OCI-LY7 (cell line): ENCODE measurements around the gene CTSA. TPM values are rescaled to one million over a fixed set of nuclear protein-coding genes. Genes with fewer than 3 reads are reported as not detected.
A peak's percentile ranks its signal among the peaks of the same experiment; 100 is the strongest.
"Not testable (repeated sequence)": the region's sequence is repeated elsewhere in the genome, so short reads cannot be mapped to it uniquely, and the experiment has no call there.

Experiments
- BruUV-seq: library from RNA; stranded (reverse); fragments of 400-500 nt; replicated peaks from 2 replicates; lab custom pipeline; 2021; lab: Mats Ljungman, UMichigan
- CTCF ChIA-PET: fragments of 300-600 bp; sonication (Branson Sonifier 250); formaldehyde crosslinking; loops from one replicate; lab custom pipeline; 2022; ENCODE audit warnings: antibody characterized with exemption; ENCODE audit not compliant: unreplicated experiment; lab: Charles Lee
- POLR2A ChIA-PET: fragments of 300-600 bp; sonication (Branson Sonifier 250); formaldehyde crosslinking; loops from one replicate; lab custom pipeline; 2022; ENCODE audit warnings: antibody characterized with exemption; lab: Charles Lee
- DNase-seq: peaks from one replicate; pipeline ENCODE4 v3.0.0-alpha.2; 2015; ENCODE audit warnings: low spot score
- H2AFZ ChIP-seq: fragments of 200-600 bp; sonication (generic), shearing (Covaris generic); 2 replicates; pipeline ENCODE4 v1.6.1; 2014; ENCODE audit warnings: mild to moderate bottlenecking, antibody characterized with exemption, low read length, moderate library complexity
- H3K27ac ChIP-seq: fragments of 200-600 bp; sonication (generic); 2 replicates; pipeline ENCODE4 v1.5.1; 2014; ENCODE audit warnings: mixed run types, low read depth, mild to moderate bottlenecking, moderate library complexity, low read length, inconsistent platforms; ENCODE audit not compliant: poor library complexity, severe bottlenecking
- H3K36me3 ChIP-seq: fragments of 200-600 bp; sonication (generic); 2 replicates; pipeline ENCODE4 v1.6.1; 2014; ENCODE audit warnings: mild to moderate bottlenecking, antibody characterized with exemption, low read length, moderate library complexity, mixed read lengths; ENCODE audit not compliant: insufficient read depth
- H3K4me1 ChIP-seq: fragments of 200-600 bp; sonication (generic); 2 replicates; pipeline ENCODE4 v1.5.1; 2014; ENCODE audit warnings: mild to moderate bottlenecking, low read length; ENCODE audit not compliant: insufficient read depth, poor library complexity, severe bottlenecking
- H3K4me2 ChIP-seq: fragments of 200-600 bp; sonication (generic); 2 replicates; pipeline ENCODE4 v1.6.1; 2014; ENCODE audit warnings: mild to moderate bottlenecking, low read length
- H3K4me3 ChIP-seq: fragments of 200-600 bp; sonication (generic); 2 replicates; pipeline ENCODE4 v1.5.1; 2014; ENCODE audit warnings: mild to moderate bottlenecking, low read depth, low read length; ENCODE audit not compliant: poor library complexity, severe bottlenecking
- H3K79me2 ChIP-seq: fragments of 200-600 bp; sonication (generic); 2 replicates; pipeline ENCODE4 v1.6.1; 2016; ENCODE audit warnings: low read depth, mild to moderate bottlenecking, low read length, moderate library complexity, mixed read lengths; ENCODE audit not compliant: insufficient read depth
- H3K9me2 ChIP-seq: fragments of 200-600 bp; sonication (generic); 2 replicates; pipeline ENCODE4 v1.6.1; 2016; ENCODE audit warnings: mild to moderate bottlenecking, low read length, mixed read lengths; ENCODE audit not compliant: insufficient read depth
- H3K9me3 ChIP-seq: fragments of 200-600 bp; sonication (generic); 2 replicates; pipeline ENCODE4 v1.6.1; 2014; ENCODE audit warnings: mild to moderate bottlenecking, mixed run types, low read length, mixed read lengths
- H4K20me1 ChIP-seq: fragments of 200-600 bp; sonication (generic); 2 replicates; pipeline ENCODE4 v1.6.1; 2014; ENCODE audit warnings: mild to moderate bottlenecking, antibody characterized with exemption, low read length, moderate library complexity, mixed read lengths; ENCODE audit not compliant: insufficient read depth
- CTCF ChIP-seq: fragments of 200-600 bp; sonication (generic); conservative IDR thresholded peaks from 2 replicates; pipeline ENCODE4 v1.5.1; 2014; ENCODE audit warnings: mild to moderate bottlenecking, antibody characterized with exemption, low read length, moderate library complexity, mixed read lengths
- EZH2phosphoT487 ChIP-seq: fragments of 200-600 bp; sonication (generic); IDR thresholded peaks from 2 replicates; pipeline ENCODE4 v1.6.1; 2018; ENCODE audit warnings: low read depth, borderline replicate concordance, mild to moderate bottlenecking, mixed run types, antibody characterized with exemption, low read length, moderate library complexity, mixed read lengths
- intact Hi-C: fragments of 100-400 bp; cut with micrococcal nuclease; formaldehyde crosslinking; loops from one replicate; pipeline ENCODE4 v1.10.0; 2022; ENCODE audit not compliant: unreplicated experiment
- total RNA-seq, 2 experiments: library from RNA; depleted of rRNA in 1 of 2; stranded (reverse); fragments of >200 nt in 1 of 2; shearing (Covaris generic) in 1 of 2; gene quantifications; 2 replicates each; pipeline ENCODE4 v1.2.3, GENCODE V29; 2014 to 2022

The CTSA gene
- total RNA-seq, 2 experiments from 2014 or later = 27.1 to 36.4 TPM

GRCh38 chr20:45927071-45927878 lies 36.1 kb downstream of the CTSA start:
- H3K79me2 ChIP-seq = no peaks in the 10 kb centered on the region
- ChIA-PET CTCF (no interaction called here), POLR2A (interaction anchor here (0.9 to 1.4 kb wide), 2 partner anchors 9 to 26 kb away, joined by 3 to 5 read pairs; no protein-coding TSS in a partner anchor)
- no peaks in the 10 kb centered on the region for H3K4me1 ChIP-seq
- no peak for DNase-seq
- no peaks in the 10 kb centered on the region for H3K36me3 ChIP-seq
- H3K4me3 ChIP-seq = no peak overlapping the region
- no peak for TF ChIP-seq EZH2phosphoT487
- no peak for TF ChIP-seq CTCF
- intact Hi-C loops = no loop called here
- BruUV-seq = no TSS peak
- no peaks in the 10 kb centered on the region for H4K20me1 ChIP-seq
- no peak overlapping the region for H3K4me2 ChIP-seq
- no peaks in the 10 kb centered on the region for H3K9me3 ChIP-seq
- H3K9me2 ChIP-seq = no peaks in the 10 kb centered on the region
- no peak overlapping the region for H2AFZ ChIP-seq
- no peak overlapping the region for H3K27ac ChIP-seq

- H3K4me2 ChIP-seq, POLR2A ChIA-PET, BruUV-seq, intact Hi-C loops, H3K4me1 ChIP-seq, H3K27ac ChIP-seq, H4K20me1 ChIP-seq, DNase-seq, H3K9me3 ChIP-seq, H2AFZ ChIP-seq, H3K36me3 ChIP-seq, H3K4me3 ChIP-seq, H3K9me2 ChIP-seq: not testable (repeated sequence)
- peaks cover 16% of the 10 kb centered on the region for H3K79me2 ChIP-seq
- CTCF ChIA-PET = interaction anchor here (0.6 kb wide), 2 partner anchors 118 to 252 kb away, joined by 3 to 4 read pairs; no protein-coding TSS in a partner anchor
These were observed 40.5 kb downstream of the CTSA start for GRCh38 chr20:45931680-45932079.

- H4K20me1 ChIP-seq = no peaks in the 10 kb centered on the region
- peak overlapping the region; percentile 87 for H3K4me3 ChIP-seq
- ChIA-PET POLR2A (interaction anchor here (0.6 to 4.0 kb wide), 5 partner anchors 14 to 53 kb away, joined by 3 to 11 read pairs (median 4); partner anchors contain the start of genes CTSA, NEURL2 and ZSWIM1), CTCF (interaction anchor here (1.6 kb wide), 1 partner anchor 37 kb away, joined by 7 read pairs; no protein-coding TSS in a partner anchor)
- H2AFZ ChIP-seq = peak overlapping the region; percentile 69; the same call in 1 of the 2 replicates
- H3K27ac ChIP-seq = peak overlapping the region; percentile 75
- H3K79me2 ChIP-seq = peaks cover 23% of the 10 kb centered on the region
- TF ChIP-seq CTCF (peak; percentile 70), EZH2phosphoT487 (no peak)
- H3K36me3 ChIP-seq = peaks cover 19% of the 10 kb centered on the region
- intact Hi-C loops = loop anchor here (2.0 kb wide), 2 partner anchors 23 to 77 kb away; partner anchors contain the start of genes ACOT8 and ZSWIM3
- H3K9me3 ChIP-seq = no peaks in the 10 kb centered on the region
- TSS peak; percentile 82 for BruUV-seq
- DNase-seq = peak; percentile 86
- peak overlapping the region; percentile 89 for H3K4me2 ChIP-seq
- H3K9me2 ChIP-seq = no peaks in the 10 kb centered on the region
- H3K4me1 ChIP-seq = peaks cover 8% of the 10 kb centered on the region
These were observed 42.3 kb downstream of the CTSA start for GRCh38 chr20:45933266-45934045.
